PC-9 (cell line): Measurements from ENCODE around the gene C1orf56. TPM values are rescaled to one million over a fixed set of nuclear protein-coding genes. Genes with fewer than 3 reads are reported as not detected.

Source experiments
- BruUV-seq: library from RNA; stranded (reverse); fragments of 400-500 nt; replicated peaks from 2 replicates; lab custom pipeline; 2021; lab: Mats Ljungman, UMichigan
- CTCF ChIA-PET: fragments of 300-600 bp; sonication (Branson Sonifier 250); formaldehyde crosslinking; loops from one replicate; lab custom pipeline; 2022; ENCODE audit warnings: antibody characterized with exemption; lab: Charles Lee
- POLR2A ChIA-PET: fragments of 300-600 bp; sonication (Branson Sonifier 250); formaldehyde crosslinking; loops from one replicate; lab custom pipeline; 2022; ENCODE audit warnings: antibody characterized with exemption; ENCODE audit not compliant: unreplicated experiment; lab: Charles Lee
- DNase-seq, 2 experiments: peaks; one replicate each; pipeline versions ENCODE4 v3.0.0 to v3.0.0-alpha.2; 2015 to 2022; ENCODE audit warnings: mixed read lengths in 1 of 2
- H2AFZ ChIP-seq: fragments of 200-600 bp; sonication (generic); 2 replicates; pipeline ENCODE4 v1.8.1; 2017; ENCODE audit warnings: antibody characterized with exemption
- H3F3A ChIP-seq: fragments of 200-600 bp; sonication (generic); 2 replicates; pipeline ENCODE4 v1.8.1; 2017; ENCODE audit warnings: antibody characterized with exemption, mild to moderate bottlenecking, low read depth; ENCODE audit not compliant: insufficient read depth
- H3K27ac ChIP-seq: fragments of 200-600 bp; sonication (generic); 2 replicates; pipeline ENCODE4 v1.6.1; 2016; ENCODE audit warnings: mixed run types
- H3K27me3 ChIP-seq: fragments of 200-600 bp; sonication (generic); 2 replicates; pipeline ENCODE4 v1.6.1; 2016; ENCODE audit warnings: low read depth, mixed run types; ENCODE audit not compliant: insufficient read depth
- H3K36me3 ChIP-seq: fragments of 200-600 bp; sonication (generic); 2 replicates; pipeline ENCODE4 v1.6.1; 2016; ENCODE audit warnings: low read depth, mixed run types
- H3K4me1 ChIP-seq: fragments of 200-600 bp; sonication (generic); replicated peaks from 2 replicates; pipeline ENCODE4 v1.6.1; 2016; ENCODE audit warnings: mixed run types; ENCODE audit not compliant: insufficient read depth
- H3K4me2 ChIP-seq: fragments of 200-600 bp; sonication (generic); 2 replicates; pipeline ENCODE4 v1.6.1; 2017; ENCODE audit warnings: mixed run types
- H3K4me3 ChIP-seq: fragments of 200-600 bp; sonication (generic); 2 replicates; pipeline ENCODE4 v1.6.1; 2016; ENCODE audit warnings: mixed run types
- H3K79me2 ChIP-seq: fragments of 200-600 bp; sonication (generic); 2 replicates; pipeline ENCODE4 v1.6.1; 2017; ENCODE audit warnings: low read depth, mixed run types
- H3K9me2 ChIP-seq: fragments of 200-600 bp; sonication (generic); 2 replicates; pipeline ENCODE4 v1.8.1; 2017; ENCODE audit warnings: mild to moderate bottlenecking; ENCODE audit not compliant: insufficient read depth
- H3K9me3 ChIP-seq: fragments of 200-600 bp; sonication (generic); 2 replicates; pipeline ENCODE4 v1.8.1; 2016; ENCODE audit warnings: low read depth; ENCODE audit not compliant: insufficient read depth
- H4K20me1 ChIP-seq: fragments of 200-600 bp; sonication (generic); 2 replicates; pipeline ENCODE4 v1.8.1; 2017; ENCODE audit not compliant: insufficient read depth
- EZH2 ChIP-seq: fragments of 200-600 bp; sonication (generic); IDR thresholded peaks from 2 replicates; pipeline ENCODE4 v1.8.0; 2017; ENCODE audit warnings: antibody characterized with exemption, low read depth
- intact Hi-C: fragments of 100-400 bp; cut with micrococcal nuclease; formaldehyde crosslinking; loops from one replicate; pipeline ENCODE4 v1.10.0; 2022; ENCODE audit not compliant: unreplicated experiment
- total RNA-seq: library from RNA; stranded (reverse); gene quantifications from 2 replicates; pipeline ENCODE4 v1.2.3, GENCODE V29; 2021
- TF ChIP-seq, protein P1 (sequence below): fragments of 200-600 bp; sonication (generic); conservative IDR thresholded peaks from 2 replicates; pipeline ENCODE4 v1.6.1; 2017; ENCODE audit warnings: mixed run types, antibody characterized with exemption, mild to moderate bottlenecking, moderate library complexity

Gene C1orf56
- total RNA-seq, 1 experiment from 2014 or later, result 1.8 TPM

GRCh38 chr1:151060657-151061421, 13.3 kb downstream of the C1orf56 start:
- POLR2A ChIA-PET, result interaction anchor here (0.6 kb wide), 1 partner anchor 76 kb away, joined by 14 read pairs; no protein-coding TSS in a partner anchor
- Histone ChIP-seq H3K27ac (no peak overlapping the region), H3K27me3 (no peaks in the 10 kb centered on the region), H2AFZ (peak overlapping the region; percentile 86), H3K9me2 (no peaks in the 10 kb centered on the region), H3F3A (peaks cover 10% of the 10 kb centered on the region), H4K20me1 (peaks cover 14% of the 10 kb centered on the region; the same call in 1 of the 2 replicates), H3K79me2 (peaks cover 36% of the 10 kb centered on the region), H3K4me3 (peak overlapping the region; percentile 82), H3K9me3 (no peaks in the 10 kb centered on the region), H3K4me2 (peak overlapping the region; percentile 90), H3K36me3 (peaks cover 8% of the 10 kb centered on the region; the same call in 1 of the 2 replicates), H3K4me1 (peaks cover 34% of the 10 kb centered on the region)
- TF ChIP-seq, protein P1, sequence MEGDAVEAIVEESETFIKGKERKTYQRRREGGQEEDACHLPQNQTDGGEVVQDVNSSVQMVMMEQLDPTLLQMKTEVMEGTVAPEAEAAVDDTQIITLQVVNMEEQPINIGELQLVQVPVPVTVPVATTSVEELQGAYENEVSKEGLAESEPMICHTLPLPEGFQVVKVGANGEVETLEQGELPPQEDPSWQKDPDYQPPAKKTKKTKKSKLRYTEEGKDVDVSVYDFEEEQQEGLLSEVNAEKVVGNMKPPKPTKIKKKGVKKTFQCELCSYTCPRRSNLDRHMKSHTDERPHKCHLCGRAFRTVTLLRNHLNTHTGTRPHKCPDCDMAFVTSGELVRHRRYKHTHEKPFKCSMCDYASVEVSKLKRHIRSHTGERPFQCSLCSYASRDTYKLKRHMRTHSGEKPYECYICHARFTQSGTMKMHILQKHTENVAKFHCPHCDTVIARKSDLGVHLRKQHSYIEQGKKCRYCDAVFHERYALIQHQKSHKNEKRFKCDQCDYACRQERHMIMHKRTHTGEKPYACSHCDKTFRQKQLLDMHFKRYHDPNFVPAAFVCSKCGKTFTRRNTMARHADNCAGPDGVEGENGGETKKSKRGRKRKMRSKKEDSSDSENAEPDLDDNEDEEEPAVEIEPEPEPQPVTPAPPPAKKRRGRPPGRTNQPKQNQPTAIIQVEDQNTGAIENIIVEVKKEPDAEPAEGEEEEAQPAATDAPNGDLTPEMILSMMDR, result no peak
- no peak for TF ChIP-seq EZH2
- DNase-seq, result no peak
- intact Hi-C loops, result loop anchor here (1.0 to 10.0 kb wide), 2 partner anchors 10 to 496 kb away; no protein-coding TSS in a partner anchor
- BruUV-seq, result TSS peak; percentile 45
- CTCF ChIA-PET, result interaction anchor here (0.5 to 1.0 kb wide), 3 partner anchors 39 to 805 kb away, joined by 3 to 5 read pairs (median 3); no protein-coding TSS in a partner anchor

DNA sequence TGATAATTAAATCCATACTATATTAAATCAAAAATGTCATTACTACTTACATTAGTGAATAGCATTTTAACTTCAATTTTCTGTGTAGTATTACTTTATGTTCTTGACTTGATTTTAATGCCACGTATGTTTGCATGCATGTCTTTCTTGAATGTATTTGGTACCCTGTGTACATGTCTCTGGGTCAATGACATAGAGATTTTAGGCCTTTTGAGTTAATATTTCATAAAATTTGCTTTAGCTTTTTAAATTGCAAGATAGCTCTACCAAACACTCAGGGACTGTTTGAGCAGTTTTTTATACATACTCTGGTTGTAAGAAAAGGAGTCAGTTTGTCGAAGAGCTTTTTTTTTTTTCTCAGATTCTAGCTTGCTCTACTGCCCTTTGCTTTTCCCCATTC, 14.2 kb downstream of the C1orf56 start:
- intact Hi-C loops, result loop anchor here (1.0 to 10.0 kb wide), 2 partner anchors 10 to 497 kb away; no protein-coding TSS in a partner anchor
- no peak for DNase-seq
- H3K27ac ChIP-seq, result no peak overlapping the region
- peaks cover 5% of the 10 kb centered on the region for H3F3A ChIP-seq
- H3K4me3 ChIP-seq, result no peak overlapping the region
- CTCF ChIA-PET, result interaction anchor here (0.5 to 1.0 kb wide), 4 partner anchors 8 to 806 kb away, joined by 3 read pairs; no protein-coding TSS in a partner anchor
- POLR2A ChIA-PET, result interaction anchor here (0.6 to 0.7 kb wide), 2 partner anchors 12 to 25 kb away, joined by 4 to 6 read pairs; partner anchors contain the start of gene BNIPL
- H3K36me3 ChIP-seq, result peaks cover 5% of the 10 kb centered on the region; the same call in 1 of the 2 replicates
- no peaks in the 10 kb centered on the region for H3K9me3 ChIP-seq
- BruUV-seq, result no TSS peak
- no peak overlapping the region for H2AFZ ChIP-seq
- H3K79me2 ChIP-seq, result peaks cover 27% of the 10 kb centered on the region
- no peaks in the 10 kb centered on the region for H3K27me3 ChIP-seq
- H3K9me2 ChIP-seq, result no peaks in the 10 kb centered on the region
- no peak overlapping the region for H3K4me2 ChIP-seq
- peaks cover 11% of the 10 kb centered on the region; the same call in 1 of the 2 replicates for H4K20me1 ChIP-seq
- H3K4me1 ChIP-seq, result peaks cover 25% of the 10 kb centered on the region
- no peak for TF ChIP-seq EZH2
- TF ChIP-seq, protein P1, result no peak

DNA sequence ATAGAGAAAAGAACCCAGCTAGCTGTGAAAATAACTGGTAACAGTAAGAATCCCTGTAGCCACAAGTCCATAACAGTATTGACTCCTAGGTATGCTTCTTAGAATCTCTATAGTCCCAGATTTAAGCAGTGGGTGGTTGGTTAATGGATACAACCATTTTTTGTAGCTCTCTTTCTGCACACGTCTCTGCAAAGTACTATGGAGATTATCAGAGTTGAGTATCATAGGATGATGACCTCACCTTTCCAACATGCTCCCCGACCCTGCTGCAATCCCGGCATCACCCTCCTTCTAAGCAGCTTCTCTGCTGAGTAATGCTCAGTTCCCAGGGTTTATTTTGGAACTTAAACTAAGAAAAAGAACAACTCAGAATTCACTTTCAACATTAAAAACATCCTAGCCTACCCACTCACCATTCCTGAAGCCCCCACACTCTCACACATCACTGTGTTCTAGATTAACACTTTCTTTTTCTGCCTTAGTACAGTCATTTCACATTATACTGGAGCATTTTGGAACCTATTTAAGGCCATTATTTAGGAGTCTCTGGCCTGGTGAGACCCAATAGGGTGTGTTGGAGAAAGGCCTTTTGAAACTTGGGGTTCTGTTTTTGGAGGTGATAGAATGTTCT, 15.3 kb downstream of the C1orf56 start:
- no peaks in the 10 kb centered on the region for H3K9me3 ChIP-seq
- intact Hi-C loops, result loop anchor here (10.0 kb wide), 1 partner anchor 498 kb away; no protein-coding TSS in a partner anchor
- BruUV-seq, result no TSS peak
- H3F3A ChIP-seq, result peaks cover 3% of the 10 kb centered on the region
- H3K36me3 ChIP-seq, result no peaks in the 10 kb centered on the region
- H3K4me2 ChIP-seq, result 0 out of 2 replicates have a peak overlapping the region, but pooled peaks have one; percentile 6
- peaks cover 16% of the 10 kb centered on the region for H3K79me2 ChIP-seq
- H3K4me3 ChIP-seq, result no peak overlapping the region
- H4K20me1 ChIP-seq, result peaks cover 5% of the 10 kb centered on the region; the same call in 1 of the 2 replicates
- TF ChIP-seq, protein P1, result no peak
- no peak for TF ChIP-seq EZH2
- H2AFZ ChIP-seq, result no peak overlapping the region
- H3K27me3 ChIP-seq, result no peaks in the 10 kb centered on the region
- no peaks in the 10 kb centered on the region for H3K9me2 ChIP-seq
- DNase-seq, result peak in 1 of 2 experiments; percentile 48
- peak overlapping the region; percentile 30 for H3K27ac ChIP-seq
- peaks cover 14% of the 10 kb centered on the region for H3K4me1 ChIP-seq
- CTCF ChIA-PET, result interaction anchor here (1.0 kb wide), 1 partner anchor 81 kb away, joined by 3 read pairs; no protein-coding TSS in a partner anchor
- POLR2A ChIA-PET, result interaction anchor here (0.5 to 0.7 kb wide), 6 partner anchors 76 to 447 kb away, joined by 3 to 40 read pairs (median 3); no protein-coding TSS in a partner anchor
